PFSK-1 (cell line): ENCODE measurements around the gene FKBP11.

Experiments used
- POLR2AphosphoS5 ChIP-seq: IDR thresholded peaks from 2 replicates; pipeline ENCODE4 v1.6.1; 2012; ENCODE audit warnings: low read depth, mild to moderate bottlenecking, control low read depth, low read length, moderate library complexity
- REST ChIP-seq, 2 experiments: IDR thresholded peaks; 2 replicates each; pipeline versions ENCODE4 v1.6.1 to v1.8.0; 2011 to 2012; ENCODE audit warnings: low read depth in 2 of 2, low read length in 2 of 2, control low read depth in 1 of 2, inconsistent platforms in 1 of 2, mild to moderate bottlenecking in 1 of 2, moderate library complexity in 1 of 2; ENCODE audit not compliant: insufficient read depth in 1 of 2

GRCh38 chr12:48952691-48953090 is 27.4 kb upstream of the FKBP11 start:
- TF ChIP-seq POLR2AphosphoS5 (no peak), REST (IDR thresholded peaks at IDR 0.05; ENCODE audit: insufficient read depth in 1 of 2, low read depth in 2 of 2, low read length in 2 of 2) (no peak)
